Neural cell (in vitro differentiated cells): ENCODE data around the gene PRRC2B. TPM values are rescaled to one million over a fixed set of nuclear protein-coding genes. Genes with fewer than 3 reads are reported as not detected.

Experiments used
- H2AFZ ChIP-seq: fragments of 200-600, 300-800 bp; sonication (generic), shearing (Covaris generic); 2 replicates; pipeline ENCODE4 v1.6.0; 2014; ENCODE audit warnings: low read depth, mild to moderate bottlenecking, antibody characterized with exemption, low read length, moderate library complexity
- H3F3A ChIP-seq: fragments of 200-600 bp; shearing (Covaris generic); 2 replicates; pipeline ENCODE4 v1.6.1; 2016; ENCODE audit warnings: mild to moderate bottlenecking, moderate library complexity, mixed read lengths, antibody characterized with exemption, low read length; ENCODE audit not compliant: insufficient read depth, poor library complexity, severe bottlenecking
- H3K27ac ChIP-seq: fragments of 200-600, 300-800 bp; sonication (generic), shearing (Covaris generic); 2 replicates; pipeline ENCODE4 v1.5.1; 2014; ENCODE audit warnings: mild to moderate bottlenecking, low read length, moderate library complexity
- H3K27me3 ChIP-seq: fragments of 300-800, 200-600 bp; sonication (generic), shearing (Covaris generic); 2 replicates; pipeline ENCODE4 v1.6.0; 2014; ENCODE audit warnings: mild to moderate bottlenecking, low read depth, low read length, moderate library complexity; ENCODE audit not compliant: insufficient read depth
- H3K36me3 ChIP-seq: fragments of 300-800, 200-600 bp; sonication (generic), shearing (Covaris generic); 2 replicates; pipeline ENCODE4 v1.5.1; 2014; ENCODE audit warnings: mild to moderate bottlenecking, antibody characterized with exemption, low read length, moderate library complexity; ENCODE audit not compliant: insufficient read depth
- H3K4me2 ChIP-seq: fragments of 300-800, 200-600 bp; sonication (generic), shearing (Covaris generic); 2 replicates; pipeline ENCODE4 v1.6.0; 2014; ENCODE audit warnings: mild to moderate bottlenecking, low read length
- H3K4me3 ChIP-seq: fragments of 300-800, 200-600 bp; sonication (generic), shearing (Covaris generic); 2 replicates; pipeline ENCODE4 v1.5.1; 2014; ENCODE audit warnings: mild to moderate bottlenecking, low read length, moderate library complexity
- H3K79me2 ChIP-seq: fragments of 200-600 bp; shearing (Covaris generic); replicated peaks from 2 replicates; pipeline ENCODE4 v1.6.0; 2014; ENCODE audit warnings: mild to moderate bottlenecking, low read length, moderate library complexity; ENCODE audit not compliant: insufficient read depth
- H3K9ac ChIP-seq: fragments of 300-800, 200-600 bp; sonication (generic), shearing (Covaris generic); 2 replicates; pipeline ENCODE4 v1.6.1; 2016; ENCODE audit warnings: mild to moderate bottlenecking, low read length, mixed read lengths
- H3K9me2 ChIP-seq: fragments of 200-600 bp; shearing (Covaris generic); 2 replicates; pipeline ENCODE4 v1.6.1; 2016; ENCODE audit warnings: mild to moderate bottlenecking, low read length, mixed read lengths; ENCODE audit not compliant: insufficient read depth
- H3K9me3 ChIP-seq: fragments of 200-600, 300-800 bp; sonication (generic), shearing (Covaris generic); 2 replicates; pipeline ENCODE4 v1.6.1; 2016; ENCODE audit warnings: mild to moderate bottlenecking, mixed run types, low read length, moderate library complexity, mixed read lengths
- H4K20me1 ChIP-seq: fragments of 200-600 bp; shearing (Covaris generic); 2 replicates; pipeline ENCODE4 v1.6.1; 2016; ENCODE audit warnings: mild to moderate bottlenecking, mixed run types; ENCODE audit not compliant: insufficient read depth
- EP300 ChIP-seq: fragments of 450-650 bp; conservative IDR thresholded peaks from 2 replicates; pipeline ENCODE4 v1.6.1; 2014; ENCODE audit warnings: antibody characterized with exemption, mild to moderate bottlenecking, moderate library complexity; ENCODE audit not compliant: poor library complexity, severe bottlenecking
- EZH2 ChIP-seq: fragments of 200-600, 300-800 bp; shearing (Covaris generic), sonication (generic); IDR thresholded peaks from 2 replicates; pipeline ENCODE4 v1.6.1; 2014; ENCODE audit warnings: antibody characterized with exemption, low read length, borderline replicate concordance, mild to moderate bottlenecking; ENCODE audit not compliant: insufficient read depth, poor library complexity, severe bottlenecking
- MXI1 ChIP-seq: fragments of 450-650 bp; conservative IDR thresholded peaks from 2 replicates; pipeline ENCODE4 v1.6.1; 2014; ENCODE audit warnings: antibody characterized with exemption, mild to moderate bottlenecking; ENCODE audit not compliant: poor library complexity, severe bottlenecking
- POLR2AphosphoS5 ChIP-seq: IDR thresholded peaks from 2 replicates; pipeline ENCODE4 v1.6.1; 2012
- RAD21 ChIP-seq: fragments of 450-650 bp; conservative IDR thresholded peaks from 2 replicates; pipeline ENCODE4 v1.6.1; 2014; ENCODE audit warnings: antibody characterized with exemption, mild to moderate bottlenecking, moderate library complexity
- SMC3 ChIP-seq: fragments of 450-650 bp; conservative IDR thresholded peaks from 2 replicates; pipeline ENCODE4 v1.6.1; 2014; ENCODE audit warnings: antibody characterized with exemption, mild to moderate bottlenecking, moderate library complexity; ENCODE audit not compliant: poor library complexity
- TAF1 ChIP-seq: IDR thresholded peaks from 2 replicates; pipeline ENCODE4 v1.6.1; 2012; ENCODE audit warnings: low read depth
- polyA plus RNA-seq: library from polyadenylated mRNA; depleted of rRNA; stranded (reverse); fragments of >200 nt; gene quantifications from 2 replicates; pipeline ENCODE4 v1.2.3, GENCODE V29; 2014
- TF ChIP-seq, protein P1 (sequence below): fragments of 450-650 bp; IDR thresholded peaks from 2 replicates; pipeline ENCODE4 v1.5.1; 2014; ENCODE audit warnings: antibody characterized with exemption, mild to moderate bottlenecking, moderate library complexity; ENCODE audit not compliant: poor library complexity, severe bottlenecking
- TF ChIP-seq, protein P2 (sequence below): IDR thresholded peaks from 2 replicates; pipeline ENCODE4 v1.6.1; 2012; ENCODE audit warnings: borderline replicate concordance

PRRC2B gene
- polyA plus RNA-seq, 1 donor from 2014 or later = 89.5 TPM

DNA sequence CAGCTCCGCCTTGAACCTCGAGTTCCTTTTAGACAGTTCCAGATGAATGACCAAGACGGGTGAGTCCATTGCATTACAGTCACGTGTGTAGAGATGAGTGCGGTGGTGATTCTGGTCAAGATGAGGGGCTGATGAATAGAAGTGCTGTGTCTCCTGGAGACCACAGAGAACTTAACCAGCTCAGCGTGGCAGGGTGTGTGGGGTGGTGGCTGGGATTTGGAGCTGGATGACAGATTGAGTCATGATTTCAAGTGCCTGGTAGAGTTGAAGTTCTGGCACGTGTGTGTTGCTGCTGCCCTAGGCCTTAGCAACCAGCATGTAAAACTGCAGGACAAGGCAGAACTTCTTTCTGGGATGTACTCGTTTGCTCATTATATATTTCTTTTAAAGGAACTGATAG is 53.3 kb downstream of the PRRC2B start:
- Histone ChIP-seq H3K4me2 (no peak overlapping the region), H3K4me3 (no peak overlapping the region), H3K36me3 (peaks cover 18% of the 10 kb centered on the region), H3K9me2 (no peaks in the 10 kb centered on the region), H3K9ac (no peak overlapping the region), H3F3A (no peaks in the 10 kb centered on the region), H4K20me1 (no peaks in the 10 kb centered on the region), H3K79me2 (no peaks in the 10 kb centered on the region), H2AFZ (no peak overlapping the region), H3K27me3 (no peaks in the 10 kb centered on the region), H3K9me3 (no peaks in the 10 kb centered on the region), H3K27ac (no peak overlapping the region)
- TF ChIP-seq RAD21 (no peak), EZH2 (no peak), SMC3 (no peak), TAF1 (no peak), MXI1 (no peak), POLR2AphosphoS5 (no peak), EP300 (no peak)
- TF ChIP-seq, protein P1, sequence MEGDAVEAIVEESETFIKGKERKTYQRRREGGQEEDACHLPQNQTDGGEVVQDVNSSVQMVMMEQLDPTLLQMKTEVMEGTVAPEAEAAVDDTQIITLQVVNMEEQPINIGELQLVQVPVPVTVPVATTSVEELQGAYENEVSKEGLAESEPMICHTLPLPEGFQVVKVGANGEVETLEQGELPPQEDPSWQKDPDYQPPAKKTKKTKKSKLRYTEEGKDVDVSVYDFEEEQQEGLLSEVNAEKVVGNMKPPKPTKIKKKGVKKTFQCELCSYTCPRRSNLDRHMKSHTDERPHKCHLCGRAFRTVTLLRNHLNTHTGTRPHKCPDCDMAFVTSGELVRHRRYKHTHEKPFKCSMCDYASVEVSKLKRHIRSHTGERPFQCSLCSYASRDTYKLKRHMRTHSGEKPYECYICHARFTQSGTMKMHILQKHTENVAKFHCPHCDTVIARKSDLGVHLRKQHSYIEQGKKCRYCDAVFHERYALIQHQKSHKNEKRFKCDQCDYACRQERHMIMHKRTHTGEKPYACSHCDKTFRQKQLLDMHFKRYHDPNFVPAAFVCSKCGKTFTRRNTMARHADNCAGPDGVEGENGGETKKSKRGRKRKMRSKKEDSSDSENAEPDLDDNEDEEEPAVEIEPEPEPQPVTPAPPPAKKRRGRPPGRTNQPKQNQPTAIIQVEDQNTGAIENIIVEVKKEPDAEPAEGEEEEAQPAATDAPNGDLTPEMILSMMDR = no peak
- TF ChIP-seq, protein P2, sequence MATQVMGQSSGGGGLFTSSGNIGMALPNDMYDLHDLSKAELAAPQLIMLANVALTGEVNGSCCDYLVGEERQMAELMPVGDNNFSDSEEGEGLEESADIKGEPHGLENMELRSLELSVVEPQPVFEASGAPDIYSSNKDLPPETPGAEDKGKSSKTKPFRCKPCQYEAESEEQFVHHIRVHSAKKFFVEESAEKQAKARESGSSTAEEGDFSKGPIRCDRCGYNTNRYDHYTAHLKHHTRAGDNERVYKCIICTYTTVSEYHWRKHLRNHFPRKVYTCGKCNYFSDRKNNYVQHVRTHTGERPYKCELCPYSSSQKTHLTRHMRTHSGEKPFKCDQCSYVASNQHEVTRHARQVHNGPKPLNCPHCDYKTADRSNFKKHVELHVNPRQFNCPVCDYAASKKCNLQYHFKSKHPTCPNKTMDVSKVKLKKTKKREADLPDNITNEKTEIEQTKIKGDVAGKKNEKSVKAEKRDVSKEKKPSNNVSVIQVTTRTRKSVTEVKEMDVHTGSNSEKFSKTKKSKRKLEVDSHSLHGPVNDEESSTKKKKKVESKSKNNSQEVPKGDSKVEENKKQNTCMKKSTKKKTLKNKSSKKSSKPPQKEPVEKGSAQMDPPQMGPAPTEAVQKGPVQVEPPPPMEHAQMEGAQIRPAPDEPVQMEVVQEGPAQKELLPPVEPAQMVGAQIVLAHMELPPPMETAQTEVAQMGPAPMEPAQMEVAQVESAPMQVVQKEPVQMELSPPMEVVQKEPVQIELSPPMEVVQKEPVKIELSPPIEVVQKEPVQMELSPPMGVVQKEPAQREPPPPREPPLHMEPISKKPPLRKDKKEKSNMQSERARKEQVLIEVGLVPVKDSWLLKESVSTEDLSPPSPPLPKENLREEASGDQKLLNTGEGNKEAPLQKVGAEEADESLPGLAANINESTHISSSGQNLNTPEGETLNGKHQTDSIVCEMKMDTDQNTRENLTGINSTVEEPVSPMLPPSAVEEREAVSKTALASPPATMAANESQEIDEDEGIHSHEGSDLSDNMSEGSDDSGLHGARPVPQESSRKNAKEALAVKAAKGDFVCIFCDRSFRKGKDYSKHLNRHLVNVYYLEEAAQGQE = no peak

DNA sequence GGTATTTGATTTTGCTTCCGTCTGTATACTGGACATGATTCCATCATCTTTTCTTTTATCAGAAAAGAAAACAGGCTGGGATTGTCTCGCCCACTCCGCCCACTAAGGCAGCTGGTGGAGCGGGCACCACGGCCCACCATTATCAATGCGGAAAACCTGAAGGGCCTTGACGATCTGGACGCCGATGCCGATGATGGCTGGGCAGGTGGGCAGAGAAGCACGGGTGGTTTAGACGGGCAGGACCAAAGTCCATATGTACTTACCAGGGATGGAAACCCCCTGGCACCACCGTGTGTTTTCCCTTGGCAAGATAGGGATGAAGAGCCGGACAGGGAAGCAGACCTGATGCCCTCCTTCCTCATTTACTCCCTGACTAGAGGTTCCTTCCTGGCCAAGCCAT is 53.7 kb downstream of the PRRC2B start:
- Histone ChIP-seq H3K9me2 (no peaks in the 10 kb centered on the region), H2AFZ (no peak overlapping the region), H3K4me2 (no peak overlapping the region), H3F3A (no peaks in the 10 kb centered on the region), H3K79me2 (peaks cover 3% of the 10 kb centered on the region), H3K9ac (no peak overlapping the region), H3K27me3 (no peaks in the 10 kb centered on the region), H3K9me3 (no peaks in the 10 kb centered on the region), H4K20me1 (no peaks in the 10 kb centered on the region), H3K4me3 (no peak overlapping the region), H3K27ac (no peak overlapping the region), H3K36me3 (peaks cover 18% of the 10 kb centered on the region)
- TF ChIP-seq POLR2AphosphoS5 = no peak
- TF ChIP-seq, protein P1 = no peak
- TF ChIP-seq EP300 = no peak
- TF ChIP-seq EZH2 = no peak
- TF ChIP-seq MXI1 = no peak
- no peak for TF ChIP-seq RAD21
- TF ChIP-seq, protein P2 = no peak
- no peak for TF ChIP-seq SMC3
- TF ChIP-seq TAF1 = no peak
